Hepatocyte (in vitro differentiated cells): ENCODE results near the gene CDKL4. TPM values are rescaled to one million over a fixed set of nuclear protein-coding genes. Genes with fewer than 3 reads are reported as not detected.

Experiments
- DNase-seq: peaks from one replicate; pipeline ENCODE4 v3.0.0-alpha.2; 2016; ENCODE audit warnings: low spot score
- H2AFZ ChIP-seq: fragments of 200-600 bp; sonication (generic); 2 replicates; pipeline ENCODE4 v1.6.0; 2016; ENCODE audit warnings: antibody characterized with exemption, mild to moderate bottlenecking
- H3K27ac ChIP-seq: fragments of 200-600 bp; sonication (generic); 2 replicates; pipeline ENCODE4 v1.5.1; 2016; ENCODE audit warnings: mild to moderate bottlenecking
- H3K27me3 ChIP-seq: fragments of 200-600 bp; sonication (generic); 2 replicates; pipeline ENCODE4 v1.6.1; 2016
- H3K36me3 ChIP-seq: fragments of 200-600 bp; sonication (generic); replicated peaks from 2 replicates; pipeline ENCODE4 v1.5.1; 2016; ENCODE audit warnings: low read depth; ENCODE audit not compliant: insufficient read depth
- H3K4me1 ChIP-seq: fragments of 200-600 bp; sonication (generic); 2 replicates; pipeline ENCODE4 v1.5.1; 2016; ENCODE audit warnings: mild to moderate bottlenecking, moderate library complexity; ENCODE audit not compliant: insufficient read depth
- H3K4me2 ChIP-seq: fragments of 200-600 bp; sonication (generic); 2 replicates; pipeline ENCODE4 v1.6.0; 2016
- H3K4me3 ChIP-seq: fragments of 200-600 bp; sonication (generic); 2 replicates; pipeline ENCODE4 v1.5.1; 2016; ENCODE audit warnings: mild to moderate bottlenecking
- H3K79me2 ChIP-seq: fragments of 200-600 bp; sonication (generic); 2 replicates; pipeline ENCODE4 v1.6.0; 2017; ENCODE audit warnings: mild to moderate bottlenecking
- H3K9me2 ChIP-seq: fragments of 200-600 bp; sonication (generic); replicated peaks from 2 replicates; pipeline ENCODE4 v1.6.0; 2017; ENCODE audit warnings: mild to moderate bottlenecking; ENCODE audit not compliant: insufficient read depth
- H3K9me3 ChIP-seq: fragments of 200-600 bp; sonication (generic); 2 replicates; pipeline ENCODE4 v1.5.1; 2016; ENCODE audit warnings: low read depth, mild to moderate bottlenecking
- H4K20me1 ChIP-seq: fragments of 200-600 bp; sonication (generic); 2 replicates; pipeline ENCODE4 v1.6.0; 2016; ENCODE audit warnings: mild to moderate bottlenecking; ENCODE audit not compliant: insufficient read depth, poor library complexity, severe bottlenecking
- CTCF ChIP-seq: fragments of 200-600 bp; sonication (generic); IDR thresholded peaks from 2 replicates; pipeline ENCODE4 v1.5.1; 2016; ENCODE audit warnings: antibody characterized with exemption, mild to moderate bottlenecking; ENCODE audit not compliant: poor library complexity
- EZH2 ChIP-seq: fragments of 200-600 bp; sonication (generic); IDR thresholded peaks from 2 replicates; pipeline ENCODE4 v1.6.1; 2016; ENCODE audit warnings: antibody characterized with exemption, mild to moderate bottlenecking, borderline replicate concordance
- EZH2phosphoT487 ChIP-seq: fragments of 200-600 bp; sonication (generic); IDR thresholded peaks from one replicate; pipeline ENCODE4 v1.6.1; 2018; ENCODE audit warnings: antibody characterized with exemption, mild to moderate bottlenecking, low read depth, moderate library complexity; ENCODE audit not compliant: unreplicated experiment, severe bottlenecking
- WGBS: methylation state at CpG from one replicate; pipeline ENCODE4 v1.1.6; 2016; ENCODE audit warnings: low lambda C conversion rate; ENCODE audit errors: missing lambda C conversion rate; 5-methylcytosine and 5-hydroxymethylcytosine counted together
- polyA plus RNA-seq: library from polyadenylated mRNA; unstranded; fragments of >200 nt; fragmentation: Nextera tagmentation; extraction: Ambion mirVana; gene quantifications from 2 replicates; pipeline ENCODE4 v1.2.1, GENCODE V29; 2016
- total RNA-seq: library from RNA; depleted of rRNA; stranded (reverse); fragments of >200 nt; gene quantifications from 2 replicates; pipeline ENCODE4 v1.2.3, GENCODE V29; 2014

The CDKL4 gene
- total and polyA plus RNA-seq, 2 experiments from 2014 or later, result 0.10 to 0.35 TPM

GRCh38 chr2:39223909-39224308 is 19.9 kb downstream of the CDKL4 start:
- DNase-seq, result no peak
- no peaks in the 10 kb centered on the region for H4K20me1 ChIP-seq
- H3K27ac ChIP-seq, result no peak overlapping the region
- H3K4me3 ChIP-seq, result no peak overlapping the region
- H3K9me3 ChIP-seq, result no peaks in the 10 kb centered on the region
- H3K4me1 ChIP-seq, result peaks cover 3% of the 10 kb centered on the region
- H3K79me2 ChIP-seq, result no peaks in the 10 kb centered on the region
- TF ChIP-seq EZH2phosphoT487 (no peak), EZH2 (no peak), CTCF (no peak)
- H3K36me3 ChIP-seq, result no peaks in the 10 kb centered on the region
- H3K4me2 ChIP-seq, result no peak overlapping the region
- WGBS, result 87% methylated on average over 1 of the region's 1 CpG
- no peak overlapping the region for H2AFZ ChIP-seq
- no peaks in the 10 kb centered on the region for H3K27me3 ChIP-seq
- H3K9me2 ChIP-seq, result no peaks in the 10 kb centered on the region

GRCh38 chr2:39221459-39221858 is 22.3 kb downstream of the CDKL4 start:
- WGBS, result 90% methylated on average over 3 of the region's 3 CpGs
- no peak for TF ChIP-seq EZH2phosphoT487
- TF ChIP-seq EZH2, result no peak
- no peak for TF ChIP-seq CTCF
- Histone ChIP-seq H3K36me3 (no peaks in the 10 kb centered on the region), H2AFZ (no peak overlapping the region), H3K27ac (no peak overlapping the region), H3K27me3 (no peaks in the 10 kb centered on the region), H3K4me2 (no peak overlapping the region), H3K9me2 (no peaks in the 10 kb centered on the region), H3K9me3 (no peaks in the 10 kb centered on the region), H3K4me3 (no peak overlapping the region), H4K20me1 (no peaks in the 10 kb centered on the region), H3K4me1 (no peaks in the 10 kb centered on the region), H3K79me2 (no peaks in the 10 kb centered on the region)
- no peak for DNase-seq

GRCh38 chr2:39220136-39220535 is 23.6 kb downstream of the CDKL4 start:
- Histone ChIP-seq H3K4me1 (no peaks in the 10 kb centered on the region), H3K27ac (no peak overlapping the region), H3K79me2 (no peaks in the 10 kb centered on the region), H3K36me3 (no peaks in the 10 kb centered on the region), H3K9me2 (no peaks in the 10 kb centered on the region), H3K9me3 (no peaks in the 10 kb centered on the region), H3K27me3 (no peaks in the 10 kb centered on the region), H2AFZ (no peak overlapping the region), H4K20me1 (no peaks in the 10 kb centered on the region), H3K4me2 (no peak overlapping the region), H3K4me3 (no peak overlapping the region)
- WGBS, result 95% methylated on average over 2 of the region's 2 CpGs
- no peak for DNase-seq
- TF ChIP-seq EZH2phosphoT487 (no peak), EZH2 (no peak), CTCF (no peak)

GRCh38 chr2:39218391-39218790 is 25.4 kb downstream of the CDKL4 start:
- Histone ChIP-seq H3K27me3 (no peaks in the 10 kb centered on the region), H3K4me2 (no peak overlapping the region), H3K79me2 (no peaks in the 10 kb centered on the region), H3K4me1 (no peaks in the 10 kb centered on the region), H4K20me1 (no peaks in the 10 kb centered on the region), H3K4me3 (no peak overlapping the region), H3K27ac (no peak overlapping the region), H3K9me2 (no peaks in the 10 kb centered on the region), H3K36me3 (no peaks in the 10 kb centered on the region), H3K9me3 (no peaks in the 10 kb centered on the region), H2AFZ (no peak overlapping the region)
- DNase-seq, result no peak
- 98% methylated on average over 5 of the region's 5 CpGs for WGBS
- no peak for TF ChIP-seq EZH2
- TF ChIP-seq EZH2phosphoT487, result no peak
- no peak for TF ChIP-seq CTCF
